ENCODE measurements around the gene C17orf114.

Gene C17orf114

GRCh38 chr17:4822835-4823234, 20.7 kb upstream of the C17orf114 start:
- DNase-seq = no peak

- DNase-seq = no peak
These were observed 16.1 kb upstream of the C17orf114 start for GRCh38 chr17:4818276-4818675.

DNA sequence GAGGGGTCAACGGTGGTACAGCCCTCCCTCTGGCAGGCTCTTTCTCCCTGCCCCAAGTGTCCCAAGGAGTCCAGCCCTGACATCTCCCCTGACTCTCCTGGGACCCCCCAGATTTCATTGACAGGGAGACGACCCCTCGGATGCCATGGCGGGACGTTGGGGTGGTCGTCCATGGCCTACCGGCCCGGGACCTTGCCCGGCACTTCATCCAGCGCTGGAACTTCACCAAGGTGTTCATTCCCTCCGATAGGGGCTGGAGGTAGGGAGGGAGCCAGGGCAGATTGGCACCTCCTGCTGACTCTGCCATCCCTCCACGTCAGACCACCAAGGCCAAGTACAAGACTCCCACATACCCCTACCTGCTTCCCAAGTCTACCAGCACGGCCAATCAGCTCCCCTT, 14.7 kb upstream of the C17orf114 start:
- no peak for DNase-seq

DNA sequence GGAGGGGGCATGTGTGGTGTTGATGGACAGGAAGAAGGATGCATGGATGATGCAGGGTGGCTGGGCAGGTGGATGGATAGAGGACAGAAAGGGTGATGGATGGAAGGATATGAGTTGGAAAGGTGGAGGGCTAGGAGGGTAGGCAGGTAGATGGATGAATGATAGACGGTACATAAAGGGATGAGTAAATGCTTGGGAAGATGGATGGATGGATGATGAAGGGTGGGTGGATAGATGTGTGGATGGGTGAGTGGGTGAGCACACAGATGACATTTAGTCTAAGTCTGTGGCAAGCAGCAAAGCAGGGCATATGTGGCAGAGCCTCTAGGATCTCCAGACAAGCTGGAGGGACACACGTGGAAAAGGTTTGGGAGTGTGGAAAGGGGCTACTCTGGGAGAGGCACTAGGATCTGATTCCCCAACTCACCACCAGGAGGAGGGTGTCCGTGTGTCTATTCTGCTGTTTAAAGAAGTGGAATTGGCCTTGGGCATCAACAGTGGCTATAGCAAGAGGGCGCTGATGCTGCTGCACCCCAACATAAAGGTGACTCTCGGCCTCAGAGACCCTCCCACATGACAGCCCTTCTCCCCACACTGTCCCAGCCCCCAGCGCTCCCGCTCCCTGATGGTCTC, 13.0 kb upstream of the C17orf114 start:
- DNase-seq = no peak

- DNase-seq = no peak
These were observed 10.6 kb upstream of the C17orf114 start for GRCh38 chr17:4812690-4813089.

GRCh38 chr17:4811471-4811870, 9.3 kb upstream of the C17orf114 start:
- DNase-seq = no peak

GRCh38 chr17:4810696-4811290, 8.7 kb upstream of the C17orf114 start:
- no peak for DNase-seq

- no peak for DNase-seq
These were observed 6.2 kb upstream of the C17orf114 start for GRCh38 chr17:4808378-4808767.

GRCh38 chr17:4807605-4808377, 5.7 kb upstream of the C17orf114 start:
- no peak for DNase-seq

DNA sequence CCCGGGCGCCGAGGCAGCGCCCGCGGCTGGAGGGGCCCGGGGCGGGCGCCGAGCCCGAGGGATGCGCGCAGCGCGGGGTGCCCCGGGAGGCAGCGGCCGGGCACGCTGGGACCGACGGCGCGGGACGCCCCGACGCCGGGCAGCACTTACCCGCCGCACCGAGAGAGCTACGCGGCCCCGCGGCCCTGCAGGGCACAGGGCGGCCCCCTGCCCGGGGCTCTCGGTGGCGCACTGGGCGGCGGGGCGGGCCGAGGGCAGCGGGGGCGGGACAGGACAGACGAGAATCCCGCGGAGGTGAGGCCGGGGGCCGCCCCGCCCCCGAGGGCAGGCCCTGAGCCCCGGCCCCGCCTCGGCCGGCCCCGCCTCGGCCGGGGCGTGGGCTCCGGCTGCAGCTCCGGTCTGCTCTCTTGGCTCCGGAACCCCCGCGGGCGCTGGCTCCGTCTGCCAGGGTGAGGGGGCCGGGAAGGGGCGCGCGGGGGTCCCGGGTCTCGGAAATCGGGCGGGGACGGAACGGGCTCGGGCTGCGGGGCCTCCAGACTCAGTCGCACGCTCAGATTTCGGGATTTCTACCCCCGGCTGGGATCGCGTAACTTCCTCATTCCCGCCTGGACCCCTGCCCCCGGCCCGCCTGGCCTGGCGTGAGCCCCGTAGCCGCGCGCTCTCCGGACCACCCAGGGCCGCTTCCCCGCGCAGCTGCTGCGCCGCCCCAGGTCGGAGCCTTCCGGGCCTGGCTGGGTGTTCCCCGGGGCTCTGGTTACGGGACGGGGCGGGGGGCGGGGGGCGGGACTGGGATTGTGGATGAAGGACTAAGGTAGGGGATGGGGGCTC, 4.9 kb upstream of the C17orf114 start, which contains the start of gene PLD2:
Gene PLD2, plus strand, starts transcription at position 376 of the 828 bp plus-strand sequence. CDS start 621 bp downstream, outside the sequence.
- peak; percentile 83 to 85 for DNase-seq

DNA sequence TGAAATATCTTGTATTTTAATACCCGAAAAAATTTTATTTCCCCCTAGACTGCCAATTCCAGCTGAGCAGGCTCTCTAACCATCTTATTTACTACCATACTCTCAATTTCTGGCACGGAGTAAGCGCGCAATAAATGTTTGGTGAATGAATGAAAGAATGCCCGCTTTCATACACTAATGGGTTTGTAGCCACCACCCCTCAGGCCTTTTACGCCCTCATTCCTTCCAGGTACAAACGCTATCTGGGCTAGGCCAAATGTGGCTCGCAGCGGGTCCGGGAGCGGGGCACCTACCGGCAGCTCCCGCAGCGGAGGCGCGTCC, 4.3 kb upstream of the C17orf114 start:
- DNase-seq = no peak

GRCh38 chr17:4800462-4801196, 1.5 kb downstream of the C17orf114 start:
- no peak for DNase-seq

DNA sequence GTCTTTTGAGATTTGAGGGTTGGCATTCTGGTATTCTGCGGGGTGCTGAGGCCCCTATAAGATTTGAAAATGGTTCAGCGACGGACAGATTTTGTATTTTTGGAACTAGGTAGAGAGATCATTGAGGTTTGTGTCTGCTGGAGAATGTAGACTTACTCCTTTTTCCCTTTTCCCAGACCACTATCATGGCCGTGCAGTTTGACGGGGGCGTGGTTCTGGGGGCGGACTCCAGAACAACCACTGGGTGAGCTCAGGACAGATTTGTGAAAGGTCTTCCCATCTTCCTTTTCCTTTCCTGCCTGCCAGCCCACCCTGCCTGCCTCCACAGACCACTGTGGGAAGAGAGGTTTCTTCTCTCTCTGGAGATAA, 5.6 kb downstream of the C17orf114 start:
- DNase-seq = peak in 1 of 2 donors; percentile 34

- DNase-seq = no peak
These were observed 7.0 kb downstream of the C17orf114 start for GRCh38 chr17:4795168-4795567.

DNA sequence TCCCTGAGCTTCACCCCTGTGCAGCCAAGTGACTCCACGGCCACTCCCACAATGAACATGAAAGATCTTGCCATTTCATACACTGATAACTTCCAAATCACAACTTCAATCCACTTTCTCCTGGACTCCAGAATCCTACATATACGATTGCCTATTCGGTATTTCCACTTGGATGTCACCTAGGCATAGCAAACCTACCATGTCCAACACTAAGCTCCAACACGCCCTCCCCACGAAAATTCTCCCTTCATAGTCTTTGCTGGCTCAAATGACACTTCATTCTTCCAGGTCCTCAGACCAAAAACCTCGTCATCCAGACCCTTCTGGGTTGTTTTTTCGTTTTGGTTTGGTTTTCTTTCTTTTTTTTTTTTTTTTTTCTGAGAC, 11.4 kb downstream of the C17orf114 start:
- DNase-seq = no peak

- peak; percentile 72 to 73 for DNase-seq
These were observed 12.0 kb downstream of the C17orf114 start for GRCh38 chr17:4789951-4790704.

DNA sequence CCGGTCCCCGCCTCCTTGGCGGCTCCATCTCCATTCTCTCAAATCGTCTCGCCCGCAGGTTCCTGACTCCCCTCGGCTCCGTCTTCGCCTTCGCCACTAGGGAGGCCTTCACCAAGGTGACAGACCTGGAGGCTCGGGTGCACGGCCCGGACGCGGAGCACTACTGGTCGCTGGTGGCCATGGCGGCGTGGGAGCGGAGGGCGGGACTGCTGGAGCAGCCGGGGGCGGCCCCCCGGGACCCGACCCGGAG, 12.5 kb downstream of the C17orf114 start:
- DNase-seq = no peak

DNA sequence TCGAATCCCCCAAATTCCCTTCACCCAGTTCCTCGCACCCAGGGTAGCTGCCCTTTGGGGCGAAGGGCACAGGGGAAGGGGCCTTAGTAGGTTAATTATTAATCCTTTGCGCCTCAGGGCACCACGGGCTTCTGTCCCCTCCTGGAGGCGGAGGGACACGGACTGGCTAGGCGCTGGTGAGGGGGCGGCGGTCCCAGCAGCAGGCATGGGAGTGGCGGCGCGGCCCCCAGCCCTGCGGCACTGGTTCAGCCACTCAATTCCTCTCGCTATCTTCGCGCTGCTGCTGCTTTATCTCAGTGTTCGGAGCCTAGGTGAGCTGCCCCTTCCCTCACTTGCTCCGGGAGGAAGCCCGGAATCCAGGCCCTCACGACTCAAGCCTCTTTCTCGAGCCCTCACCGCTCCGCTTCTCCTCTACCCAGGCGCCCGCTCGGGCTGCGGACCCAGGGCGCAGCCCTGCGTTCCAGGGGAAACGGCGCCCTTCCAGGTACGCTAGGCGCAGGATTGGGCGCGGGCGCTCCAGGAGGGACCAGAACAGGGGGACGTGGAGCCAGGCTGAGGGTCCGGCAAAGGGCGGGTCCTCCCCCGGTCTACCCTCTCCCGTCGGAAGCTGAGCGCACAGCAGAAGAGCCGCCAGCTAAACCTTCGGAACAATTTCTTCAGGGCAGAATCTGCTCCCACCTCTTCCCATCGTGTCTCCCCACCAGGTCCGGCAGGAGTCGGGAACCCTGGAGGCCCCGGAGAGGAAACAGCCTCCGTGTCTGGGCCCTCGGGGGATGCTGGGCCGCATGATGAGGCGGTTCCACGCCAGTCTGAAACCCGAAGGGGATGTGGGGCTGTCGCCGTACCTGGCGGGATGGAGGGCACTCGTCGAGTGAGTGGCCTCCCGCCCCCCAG, 13.1 kb downstream of the C17orf114 start, which contains the start of gene GLTPD2:
Gene GLTPD2, plus strand, starts transcription at position 158 of the 894 bp plus-strand sequence. Its CDS starts 48 bp downstream, at position 206.
- no peak for DNase-seq

DNA sequence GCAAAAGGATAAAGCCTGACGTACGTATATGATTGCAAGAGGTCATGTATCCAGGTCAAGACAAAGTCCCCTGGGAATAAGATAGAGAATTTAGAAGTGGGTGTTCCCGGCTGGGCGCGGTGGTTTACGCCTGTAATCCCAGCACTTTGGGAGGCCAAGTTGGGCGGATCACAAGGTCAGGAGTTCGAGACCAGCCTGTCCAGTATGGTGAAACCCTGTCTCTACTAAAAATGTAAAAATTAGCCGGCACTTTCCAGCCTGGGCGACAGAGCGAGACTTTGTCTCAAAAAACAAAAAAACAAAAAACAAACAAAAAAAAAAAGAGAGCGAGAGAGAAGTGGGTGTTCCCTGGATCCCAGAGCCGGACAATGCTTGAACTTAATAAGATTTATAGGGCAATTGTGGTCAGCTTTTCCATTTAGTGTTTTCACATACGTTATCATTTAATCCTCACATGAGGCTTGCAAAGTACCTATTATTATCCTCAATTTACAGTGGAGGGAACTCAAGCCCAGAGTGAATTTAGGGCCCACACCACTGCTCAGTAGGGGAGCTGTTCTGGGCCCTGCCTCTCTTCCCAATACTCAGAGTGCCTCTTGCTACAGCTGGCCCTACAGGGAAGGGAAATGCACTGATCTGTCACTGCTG, 13.8 kb downstream of the C17orf114 start:
- DNase-seq = no peak

- no peak for DNase-seq
These were observed 15.6 kb downstream of the C17orf114 start for GRCh38 chr17:4786516-4786915.
